SK-N-SH treated with all-trans-retinoic acid at 6 μM for 48 hours (cell line): ENCODE measurements around the gene KLF9.
"Not testable (repeated sequence)": the region's sequence is repeated elsewhere in the genome, so short reads cannot be mapped to it uniquely, and the experiment has no call there.

Source experiments
- ATAC-seq: fragments of 200-7000 bp; cut with Tn5 transposase; 3 replicates; pipeline ENCODE4 v1.9.1; 2020; ENCODE audit warnings: mild to moderate bottlenecking, moderate library complexity
- ARNTL ChIP-seq: fragments of 450-650 bp; formaldehyde crosslinking; IDR thresholded peaks from 2 replicates; pipeline ENCODE4 v1.5.0; 2020; ENCODE audit warnings: low read depth, mild to moderate bottlenecking, moderate library complexity, borderline replicate concordance
- BACH2 ChIP-seq: fragments of 250-450 bp; sonication (Bioruptor Pico); IDR thresholded peaks from 2 replicates; pipeline ENCODE4 v1.9.0; 2021; ENCODE audit warnings: mild to moderate bottlenecking, borderline replicate concordance
- CREB5 ChIP-seq: fragments of 250-450 bp; sonication (Bioruptor Pico); IDR thresholded peaks from 2 replicates; pipeline ENCODE4 v1.5.1; 2020; ENCODE audit warnings: low read depth, mild to moderate bottlenecking, moderate library complexity
- CSRNP3 ChIP-seq: fragments of 250-450 bp; sonication (Bioruptor Pico); IDR thresholded peaks from 2 replicates; pipeline ENCODE4 v1.5.1; 2021; ENCODE audit warnings: mild to moderate bottlenecking, moderate library complexity
- GLIS3 ChIP-seq: fragments of 250-450 bp; sonication (Bioruptor Pico); IDR thresholded peaks from 2 replicates; pipeline ENCODE4 v1.5.0; 2020; ENCODE audit warnings: mild to moderate bottlenecking, moderate library complexity
- ISL1 ChIP-seq: fragments of 250-450 bp; sonication (Bioruptor Pico); IDR thresholded peaks from 2 replicates; pipeline ENCODE4 v2.1.2; 2022; ENCODE audit warnings: mild to moderate bottlenecking, moderate library complexity
- OSR1 ChIP-seq: fragments of 250-450 bp; sonication (Bioruptor Pico); IDR thresholded peaks from 2 replicates; pipeline ENCODE4 v1.8.0; 2022; ENCODE audit warnings: moderate library complexity, mild to moderate bottlenecking, inconsistent platforms
- PATZ1 ChIP-seq: fragments of 250-450 bp; sonication (Bioruptor Pico); IDR thresholded peaks from 2 replicates; pipeline ENCODE4 v1.8.0; 2020; ENCODE audit warnings: mild to moderate bottlenecking, moderate library complexity, borderline replicate concordance
- POU6F1 ChIP-seq: fragments of 250-450 bp; sonication (Bioruptor Pico); IDR thresholded peaks from 2 replicates; pipeline ENCODE4 v1.8.0; 2021; ENCODE audit warnings: low read depth, mild to moderate bottlenecking, moderate library complexity, borderline replicate concordance
- PPARA ChIP-seq: fragments of 250-450 bp; sonication (Bioruptor Pico); IDR thresholded peaks from 2 replicates; pipeline ENCODE4 v1.5.0; 2020; ENCODE audit warnings: mild to moderate bottlenecking, borderline replicate concordance
- RARB ChIP-seq: fragments of 250-450 bp; sonication (Bioruptor Pico); IDR thresholded peaks from 2 replicates; pipeline ENCODE4 v1.8.0; 2021; ENCODE audit warnings: mild to moderate bottlenecking, moderate library complexity
- SNAI2 ChIP-seq: fragments of 250-450 bp; sonication (Bioruptor Pico); IDR thresholded peaks from 2 replicates; pipeline ENCODE4 v1.5.0; 2020; ENCODE audit warnings: mild to moderate bottlenecking, moderate library complexity
- TCF4 ChIP-seq: fragments of 250-450 bp; sonication (Bioruptor Pico); IDR thresholded peaks from 2 replicates; pipeline ENCODE4 v1.8.0; 2021; ENCODE audit warnings: mild to moderate bottlenecking, moderate library complexity, borderline replicate concordance
- ZC3H10 ChIP-seq: fragments of 250-450 bp; sonication (Bioruptor Pico); IDR thresholded peaks from 2 replicates; pipeline ENCODE4 v1.5.1; 2021; ENCODE audit warnings: mild to moderate bottlenecking, moderate library complexity
- ZFP3 ChIP-seq: fragments of 250-450 bp; sonication (Bioruptor Pico); IDR thresholded peaks from 2 replicates; pipeline ENCODE4 v1.5.0; 2020; ENCODE audit warnings: mild to moderate bottlenecking, moderate library complexity
- ZFP30 ChIP-seq: fragments of 450-650 bp; formaldehyde crosslinking; IDR thresholded peaks from 2 replicates; pipeline ENCODE4 v1.5.0; 2022; ENCODE audit warnings: mild to moderate bottlenecking, moderate library complexity
- ZNF565 ChIP-seq: fragments of 450-650 bp; formaldehyde crosslinking; conservative IDR thresholded peaks from 2 replicates; pipeline ENCODE4 v1.5.0; 2020; ENCODE audit warnings: low read depth, mild to moderate bottlenecking, moderate library complexity
- ZNF8 ChIP-seq: fragments of 450-650 bp; formaldehyde crosslinking; IDR thresholded peaks from 2 replicates; pipeline ENCODE4 v1.5.0; 2020; ENCODE audit warnings: mild to moderate bottlenecking, moderate library complexity

KLF9 gene

GRCh38 chr9:70403618-70404025 is 10.8 kb downstream of the KLF9 start (continued):
- TF ChIP-seq ISL1, result no peak
- TF ChIP-seq, all 23 proteins: peak for 0

GRCh38 chr9:70403166-70403565 is 11.3 kb downstream of the KLF9 start:
- no peak for TF ChIP-seq BACH2 (CRISPR knock-in tag)
- TF ChIP-seq SNAI2 (CRISPR knock-in tag), result no peak
- ATAC-seq, result no peak

GRCh38 chr9:70402213-70402612 is 12.2 kb downstream of the KLF9 start:
- ATAC-seq, result no peak
- TF ChIP-seq BACH2 (CRISPR knock-in tag) (no peak), ZFP3 (CRISPR knock-in tag) (no peak), ARNTL (CRISPR knock-in tag) (no peak), ZFP30 (no peak), PPARA (no peak), GLIS3 (no peak), PATZ1 (CRISPR knock-in tag) (no peak), POU6F1 (CRISPR knock-in tag) (no peak), TCF4 (CRISPR knock-in tag) (no peak), ISL1 (no peak), SNAI2 (CRISPR knock-in tag) (no peak), ZNF8 (CRISPR knock-in tag) (no peak), ZNF565 (CRISPR knock-in tag) (no peak), RARB (CRISPR knock-in tag) (no peak)
- TF ChIP-seq, all 23 proteins: peak for 0

GRCh38 chr9:70401241-70401640 is 13.2 kb downstream of the KLF9 start:
- ATAC-seq, result not testable (repeated sequence)

- ATAC-seq, result no peak; the same call in 2 of the 3 replicates
- TF ChIP-seq ZC3H10 (CRISPR knock-in tag) (no peak), SNAI2 (CRISPR knock-in tag) (no peak), ARNTL (CRISPR knock-in tag) (no peak), TCF4 (CRISPR knock-in tag) (no peak), OSR1 (no peak), CREB5 (CRISPR knock-in tag) (no peak), ZFP3 (CRISPR knock-in tag) (no peak), POU6F1 (CRISPR knock-in tag) (no peak), ZFP30 (no peak), CSRNP3 (CRISPR knock-in tag) (no peak), ZNF565 (CRISPR knock-in tag) (no peak)
Measured at GRCh38 chr9:70400107-70400892, 14.2 kb downstream of the KLF9 start.
